Measurements from ENCODE around the gene TMEM170A. TPM values are rescaled to one million over a fixed set of nuclear protein-coding genes. Genes with fewer than 3 reads are reported as not detected.

TMEM170A gene
- total and polyA plus RNA-seq, 10 of the 15 experiments (the other 5 are each of a cell fraction or from before 2014, with no cell fraction given): 7.3 to 28.2 (median 20.9) TPM

GRCh38 chr16:75485230-75486013, 20.9 kb upstream of the TMEM170A start:
- DNase-seq (ENCODE audit: low read depth, low spot score) (no peak), ATAC-seq (peak; percentile 12; the same call in 1 of the 3 replicates), FAIRE-seq (no peak)
- no peaks in the 10 kb centered on the region for H3K36me3 ChIP-seq (ENCODE audit: control insufficient read depth in 2 of 2, insufficient read depth in 2 of 2, low read length in 1 of 2)
- ChIA-PET CTCF (interaction anchor here (0.6 to 3.7 kb wide), 6 partner anchors 13 to 1232 kb away, joined by 3 to 20 read pairs (median 7); partner anchors contain the start of gene TMEM170A), SMC1A (ENCODE audit: uncharacterized antibody, unreplicated experiment) (interaction anchor here (1.0 to 3.0 kb wide), 5 partner anchors 8 to 64 kb away, joined by 3 to 13 read pairs (median 10); no protein-coding TSS in a partner anchor), RAD21 (ENCODE audit: unreplicated experiment) (interaction anchor here (0.5 to 3.4 kb wide), 5 partner anchors 8 to 136 kb away, joined by 3 to 19 read pairs (median 4); no protein-coding TSS in a partner anchor), POLR2A (interaction anchor here (0.6 to 1.4 kb wide), 3 partner anchors 9 to 161 kb away, joined by 3 read pairs; no protein-coding TSS in a partner anchor)
- intact Hi-C loops (cut with micrococcal nuclease; ENCODE audit: unreplicated experiment): no loop called here
- no peak overlapping the region for H3K4me3 ChIP-seq
- H3K4me2 ChIP-seq (ENCODE audit: control insufficient read depth, insufficient read depth): no peak overlapping the region
- WGBS (ENCODE audit: insufficient coverage, insufficient replicate concordance, low lambda C conversion rate, missing lambda C conversion rate): 70% methylated on average over 7 of the region's 7 CpGs
- BruUV-seq (replicated peaks): no TSS peak
- in situ Hi-C loops (cut with MboI): no loop called here
- H3K4me1 ChIP-seq (ENCODE audit: control insufficient read depth, insufficient read depth, low read length): peaks cover 39% of the 10 kb centered on the region
- no peaks in the 10 kb centered on the region for H3K79me2 ChIP-seq (ENCODE audit: control insufficient read depth, insufficient read depth, low read length)
- H3K9me3 ChIP-seq (replicated peaks; ENCODE audit: control insufficient read depth, insufficient read depth, low read length): no peaks in the 10 kb centered on the region
- H2AFZ ChIP-seq (ENCODE audit: control insufficient read depth, low read depth, low read length): no peak overlapping the region
- peak overlapping the region; percentile 74; the same call in 1 of the 2 replicates for H3K27ac ChIP-seq (ENCODE audit: control insufficient read depth, insufficient read depth)
- TF ChIP-seq PAX5 (IDR thresholded peaks at IDR 0.05; ENCODE audit: borderline replicate concordance, low read depth, low read length): no peak
- TF ChIP-seq CHD4 (IDR thresholded peaks at IDR 0.05): no peak
- TF ChIP-seq STAT3 (IDR thresholded peaks at IDR 0.05; ENCODE audit: low read depth, low read length): no peak
- TF ChIP-seq ZSCAN29 (IDR thresholded peaks at IDR 0.05): no peak
- no peak for TF ChIP-seq TCF12 (IDR thresholded peaks at IDR 0.05; ENCODE audit: low read depth, low read length)
- TF ChIP-seq CREB1 (IDR thresholded peaks at IDR 0.05; ENCODE audit: low read depth): no peak
- no peak for TF ChIP-seq REST (IDR thresholded peaks at IDR 0.05; ENCODE audit: low read depth, low read length)
- TF ChIP-seq, protein P1, sequence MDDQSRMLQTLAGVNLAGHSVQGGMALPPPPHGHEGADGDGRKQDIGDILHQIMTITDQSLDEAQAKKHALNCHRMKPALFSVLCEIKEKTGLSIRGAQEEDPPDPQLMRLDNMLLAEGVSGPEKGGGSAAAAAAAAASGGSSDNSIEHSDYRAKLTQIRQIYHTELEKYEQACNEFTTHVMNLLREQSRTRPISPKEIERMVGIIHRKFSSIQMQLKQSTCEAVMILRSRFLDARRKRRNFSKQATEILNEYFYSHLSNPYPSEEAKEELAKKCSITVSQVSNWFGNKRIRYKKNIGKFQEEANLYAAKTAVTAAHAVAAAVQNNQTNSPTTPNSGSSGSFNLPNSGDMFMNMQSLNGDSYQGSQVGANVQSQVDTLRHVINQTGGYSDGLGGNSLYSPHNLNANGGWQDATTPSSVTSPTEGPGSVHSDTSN (IDR thresholded peaks at IDR 0.05; ENCODE audit: insufficient replicate concordance, low read depth, low read length): no peak
- no peak for TF ChIP-seq CREM (IDR thresholded peaks at IDR 0.05; ENCODE audit: low read depth)
- H3K27me3 ChIP-seq (replicated peaks in 1 of 2; ENCODE audit: control insufficient read depth in 2 of 2, insufficient read depth in 2 of 2, low read length in 1 of 2): no peaks in the 10 kb centered on the region
- H4K20me1 ChIP-seq (ENCODE audit: control insufficient read depth, insufficient read depth): no peaks in the 10 kb centered on the region
- no peak overlapping the region for H3K9ac ChIP-seq (ENCODE audit: control insufficient read depth, insufficient read depth, low read length)
